Measurements from ENCODE around the gene BTBD9. TPM values are rescaled to one million over a fixed set of nuclear protein-coding genes. Genes with fewer than 3 reads are reported as not detected.

Gene BTBD9
- total and polyA plus RNA-seq, 11 donors, result 6.3 to 23.3 (median 19.4) TPM

DNA sequence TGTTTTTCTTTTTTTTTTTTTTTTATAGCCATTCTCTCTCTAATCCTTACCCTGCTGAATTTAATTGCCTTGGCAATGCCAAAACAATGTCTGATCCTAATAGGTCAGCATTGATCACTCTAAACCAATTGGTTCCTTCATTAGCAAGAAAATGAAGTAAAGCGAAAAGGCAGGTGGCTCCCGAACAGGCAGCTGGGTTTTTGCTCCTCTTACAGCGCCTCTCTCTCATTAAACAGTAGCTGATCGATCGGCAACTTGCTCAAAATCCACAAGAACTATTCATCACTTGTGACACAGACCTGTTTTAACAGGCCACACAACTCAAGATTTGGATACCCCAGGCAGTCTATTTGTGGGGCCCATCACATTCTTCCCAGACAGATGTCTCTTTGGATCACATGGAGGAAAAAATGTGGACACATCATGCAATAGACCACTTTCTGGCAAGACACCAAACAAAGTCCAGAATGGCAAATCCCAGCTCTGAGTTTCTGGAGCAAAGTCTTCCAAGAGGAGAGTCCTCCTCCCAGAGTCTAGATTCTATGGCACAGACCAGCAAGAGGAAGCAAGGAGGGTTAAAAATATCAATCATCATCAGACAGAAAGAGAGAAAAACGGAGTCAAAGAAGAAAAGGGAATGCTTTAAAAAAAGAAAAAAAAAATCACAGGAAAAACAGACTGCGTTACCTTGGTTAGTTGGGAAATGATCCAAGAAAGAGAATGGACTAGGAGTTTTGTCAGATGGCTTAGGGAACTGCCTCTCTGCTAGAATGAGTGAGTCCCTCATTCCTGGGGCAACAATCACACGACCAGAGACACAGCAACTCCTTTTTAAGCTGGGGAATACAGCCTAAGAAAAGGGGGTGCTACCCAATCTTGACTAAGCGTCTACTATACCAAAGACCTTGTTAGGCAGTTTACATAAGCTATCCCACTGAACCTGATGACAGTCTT lies 247.8 kb downstream of the BTBD9 start:
- peaks cover 0 to 17% (median 2%) of the 10 kb centered on the region in 12 donors for H3K4me1 ChIP-seq
- no peak overlapping the region for H3K27ac ChIP-seq
- H3K36me3 ChIP-seq, result no peaks in the 10 kb centered on the region
- WGBS, 4 donors, result 86 to 89% (median 88%) methylated on average over 9 of the region's 9 CpGs
- no peaks in the 10 kb centered on the region for H3K9me3 ChIP-seq
- DNase-seq, result no peak
- no peak for ATAC-seq
- H3K4me3 ChIP-seq, result no peak overlapping the region
- H3K27me3 ChIP-seq, result no peaks in the 10 kb centered on the region
- no peak for TF ChIP-seq POLR2A (IDR thresholded peaks at IDR 0.05)
- TF ChIP-seq, protein P1, sequence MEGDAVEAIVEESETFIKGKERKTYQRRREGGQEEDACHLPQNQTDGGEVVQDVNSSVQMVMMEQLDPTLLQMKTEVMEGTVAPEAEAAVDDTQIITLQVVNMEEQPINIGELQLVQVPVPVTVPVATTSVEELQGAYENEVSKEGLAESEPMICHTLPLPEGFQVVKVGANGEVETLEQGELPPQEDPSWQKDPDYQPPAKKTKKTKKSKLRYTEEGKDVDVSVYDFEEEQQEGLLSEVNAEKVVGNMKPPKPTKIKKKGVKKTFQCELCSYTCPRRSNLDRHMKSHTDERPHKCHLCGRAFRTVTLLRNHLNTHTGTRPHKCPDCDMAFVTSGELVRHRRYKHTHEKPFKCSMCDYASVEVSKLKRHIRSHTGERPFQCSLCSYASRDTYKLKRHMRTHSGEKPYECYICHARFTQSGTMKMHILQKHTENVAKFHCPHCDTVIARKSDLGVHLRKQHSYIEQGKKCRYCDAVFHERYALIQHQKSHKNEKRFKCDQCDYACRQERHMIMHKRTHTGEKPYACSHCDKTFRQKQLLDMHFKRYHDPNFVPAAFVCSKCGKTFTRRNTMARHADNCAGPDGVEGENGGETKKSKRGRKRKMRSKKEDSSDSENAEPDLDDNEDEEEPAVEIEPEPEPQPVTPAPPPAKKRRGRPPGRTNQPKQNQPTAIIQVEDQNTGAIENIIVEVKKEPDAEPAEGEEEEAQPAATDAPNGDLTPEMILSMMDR (IDR thresholded peaks at IDR 0.05), result no peak
- intact Hi-C loops (cut with DNase I), result loop anchor here in 1 of 10 donors (10.0 kb wide), 1 partner anchor 97 kb away; no protein-coding TSS in a partner anchor

DNA sequence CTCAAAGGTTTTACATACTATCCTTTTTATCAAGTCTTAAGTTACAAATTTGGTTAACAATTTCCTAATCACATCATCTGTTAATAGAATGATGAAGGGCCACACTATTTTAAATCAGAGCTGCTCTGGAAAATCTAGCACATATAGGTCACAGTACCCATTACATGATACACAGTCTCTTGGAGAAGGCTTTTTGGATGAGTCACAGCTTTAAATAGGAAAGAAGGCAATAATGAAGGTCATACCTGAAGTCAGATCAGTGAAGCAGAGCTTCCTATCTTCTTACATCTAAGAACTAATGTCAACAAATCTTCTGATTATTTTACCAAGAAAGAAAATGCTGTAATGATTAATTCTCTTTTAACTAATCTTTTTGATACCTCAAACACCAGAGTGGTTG lies 248.5 kb downstream of the BTBD9 start:
- Histone ChIP-seq H3K9me3 (no peaks in the 10 kb centered on the region), H3K4me3 (no peak overlapping the region), H3K4me1 (peaks cover 0 to 17% (median 2%) of the 10 kb centered on the region in 12 donors), H3K27ac (no peak overlapping the region), H3K27me3 (no peaks in the 10 kb centered on the region), H3K36me3 (no peaks in the 10 kb centered on the region)
- ATAC-seq, result peak in 2 of 4 donors; percentile 61 to 63
- TF ChIP-seq POLR2A (IDR thresholded peaks at IDR 0.05), result no peak
- no peak for DNase-seq
- intact Hi-C loops (cut with DNase I), result loop anchor here in 1 of 10 donors (10.0 kb wide), 1 partner anchor 96 kb away; no protein-coding TSS in a partner anchor

- intact Hi-C loops (cut with DNase I), result loop anchor here in 1 of 10 donors (10.0 kb wide), 1 partner anchor 95 kb away; no protein-coding TSS in a partner anchor
- Histone ChIP-seq H3K9me3 (no peaks in the 10 kb centered on the region), H3K27ac (no peak overlapping the region), H3K4me1 (peaks cover 0 to 17% (median 2%) of the 10 kb centered on the region in 12 donors), H3K4me3 (no peak overlapping the region), H3K27me3 (no peaks in the 10 kb centered on the region), H3K36me3 (no peaks in the 10 kb centered on the region)
- no peak for DNase-seq
- no peak for ATAC-seq
- WGBS, 4 donors, result 91 to 95% (median 94%) methylated on average over 5 of the region's 5 CpGs
- no peak for TF ChIP-seq POLR2A (IDR thresholded peaks at IDR 0.05)
- TF ChIP-seq, protein P1 (IDR thresholded peaks at IDR 0.05), result no peak
These were observed 249.9 kb downstream of the BTBD9 start for GRCh38 chr6:38389875-38390274.

- intact Hi-C loops (cut with DNase I), result no loop called here
- TF ChIP-seq POLR2A (IDR thresholded peaks at IDR 0.05), result no peak
- TF ChIP-seq, protein P1 (IDR thresholded peaks at IDR 0.05), result no peak
- Histone ChIP-seq H3K36me3 (no peaks in the 10 kb centered on the region), H3K27me3 (no peaks in the 10 kb centered on the region), H3K9me3 (no peaks in the 10 kb centered on the region), H3K4me1 (peaks cover 0 to 20% (median 2%) of the 10 kb centered on the region in 12 donors), H3K4me3 (no peak overlapping the region), H3K27ac (peak overlapping the region in 1 of 12 donors; percentile 17)
- DNase-seq (no peak), ATAC-seq (peak in 3 of 4 donors; percentile 68 to 78 (median 69))
These were observed 251.8 kb downstream of the BTBD9 start for GRCh38 chr6:38387971-38388370.
